OCI-LY3 (cell line): ENCODE measurements around the gene RBL1.
"Not testable (repeated sequence)": the region's sequence is repeated elsewhere in the genome, so short reads cannot be mapped to it uniquely, and the experiment has no call there.

Source experiments
- CTCF ChIP-seq: fragments of 200-600, 300-600 bp; sonication (generic); IDR thresholded peaks from 2 replicates; pipeline ENCODE4 v1.5.1; 2014; ENCODE audit warnings: antibody characterized with exemption, low read length, low read depth
- EZH2phosphoT487 ChIP-seq: fragments of 200-600 bp; shearing (Covaris generic); IDR thresholded peaks from 2 replicates; pipeline ENCODE4 v1.6.1; 2018; ENCODE audit warnings: antibody characterized with exemption, mixed run types, low read depth

DNA sequence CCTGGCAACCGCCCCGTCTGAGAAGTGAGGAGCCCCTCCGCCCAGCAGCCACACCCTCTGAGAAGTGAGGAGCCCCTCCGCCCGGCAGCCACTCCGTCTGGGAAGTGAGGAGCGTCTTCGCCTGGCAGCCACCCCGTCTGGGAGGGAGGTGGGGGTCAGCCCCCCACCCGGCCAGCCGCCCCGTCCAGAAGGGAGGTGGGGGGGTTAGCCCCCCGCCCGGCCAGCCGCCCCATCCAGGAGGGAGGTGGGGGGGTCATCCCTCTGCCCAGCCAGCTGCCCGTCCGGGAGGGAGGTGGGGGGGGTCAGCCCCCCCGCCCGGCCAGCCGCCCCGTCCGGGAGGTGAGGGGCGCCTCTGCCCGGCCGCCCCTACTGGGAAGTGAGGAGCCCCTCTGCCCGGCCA lies 95.6 kb downstream of the RBL1 start:
- TF ChIP-seq CTCF, EZH2phosphoT487: not testable (repeated sequence)
